Activated CD8-positive, alpha-beta T cell treated with anti-CD3 and anti-CD28 coated beads for 36 hours (primary cell): ENCODE results near the gene NUFIP1. TPM values are rescaled to one million over a fixed set of nuclear protein-coding genes. Genes with fewer than 3 reads are reported as not detected.

ENCODE experiments used
- ATAC-seq: fragments of 200-7000 bp; cut with Tn5 transposase; one replicate; pipeline ENCODE4 v1.10.0; 2021; ENCODE audit warnings: mild to moderate bottlenecking, moderate library complexity
- CTCF ChIA-PET: fragments of 350-600 bp; sonication (Branson Sonifier 250); formaldehyde crosslinking; loops from one replicate; lab custom pipeline; 2021; ENCODE audit warnings: antibody characterized with exemption; lab: Charles Lee
- POLR2A ChIA-PET: fragments of 350-600 bp; sonication (Branson Sonifier 250); formaldehyde crosslinking; loops from one replicate; lab custom pipeline; 2021; ENCODE audit warnings: antibody characterized with exemption; lab: Charles Lee
- DNase-seq: peaks from one replicate; pipeline ENCODE4 v3.0.0-alpha.2; 2020
- H3K27ac Mint-ChIP-seq: one replicate; pipeline ENCODE4 v1.8.0; 2021; ENCODE audit warnings: mild to moderate bottlenecking, mixed read lengths
- H3K27me3 Mint-ChIP-seq: one replicate; pipeline ENCODE4 v1.8.0; 2021; ENCODE audit warnings: mixed read lengths
- H3K36me3 Mint-ChIP-seq: one replicate; pipeline ENCODE4 v1.8.0; 2021; ENCODE audit warnings: low read depth, mixed read lengths
- H3K4me1 Mint-ChIP-seq: one replicate; pipeline ENCODE4 v1.8.0; 2021; ENCODE audit warnings: low read depth, mixed read lengths
- H3K4me3 Mint-ChIP-seq: one replicate; pipeline ENCODE4 v1.8.0; 2021; ENCODE audit warnings: mild to moderate bottlenecking, moderate library complexity, mixed read lengths
- H3K9me3 Mint-ChIP-seq: one replicate; pipeline ENCODE4 v1.8.0; 2021; ENCODE audit warnings: mixed read lengths
- CTCF ChIP-seq: fragments of 200-600 bp; IDR thresholded peaks from one replicate; pipeline ENCODE4 v1.8.0; 2022; ENCODE audit warnings: antibody characterized with exemption, mild to moderate bottlenecking
- intact Hi-C: fragments of 100-400 bp; cut with micrococcal nuclease; formaldehyde crosslinking; loops from one replicate; pipeline ENCODE4 v1.10.0; 2022
- total RNA-seq, 2 experiments: library from RNA; stranded (reverse); gene quantifications; one replicate each; pipeline ENCODE4 v1.2.3, GENCODE V29; 2021

The NUFIP1 gene
- total RNA-seq, 2 experiments from 2014 or later: 10.4 to 11.2 TPM

GRCh38 chr13:44976196-44976595 lies 13.1 kb downstream of the NUFIP1 start:
- H3K9me3 Mint-ChIP-seq: no peaks in the 10 kb centered on the region
- no peak for DNase-seq
- no peak overlapping the region for H3K4me3 Mint-ChIP-seq
- ChIA-PET CTCF (interaction anchor here (1.3 to 1.9 kb wide), 2 partner anchors 59 to 332 kb away, joined by 3 to 4 read pairs; no protein-coding TSS in a partner anchor), POLR2A (no interaction called here)
- H3K27ac Mint-ChIP-seq: no peak overlapping the region
- no peak for TF ChIP-seq CTCF
- ATAC-seq: no peak
- intact Hi-C loops: no loop called here
- no peaks in the 10 kb centered on the region for H3K27me3 Mint-ChIP-seq
- no peaks in the 10 kb centered on the region for H3K4me1 Mint-ChIP-seq
- H3K36me3 Mint-ChIP-seq: peaks cover 18% of the 10 kb centered on the region

DNA sequence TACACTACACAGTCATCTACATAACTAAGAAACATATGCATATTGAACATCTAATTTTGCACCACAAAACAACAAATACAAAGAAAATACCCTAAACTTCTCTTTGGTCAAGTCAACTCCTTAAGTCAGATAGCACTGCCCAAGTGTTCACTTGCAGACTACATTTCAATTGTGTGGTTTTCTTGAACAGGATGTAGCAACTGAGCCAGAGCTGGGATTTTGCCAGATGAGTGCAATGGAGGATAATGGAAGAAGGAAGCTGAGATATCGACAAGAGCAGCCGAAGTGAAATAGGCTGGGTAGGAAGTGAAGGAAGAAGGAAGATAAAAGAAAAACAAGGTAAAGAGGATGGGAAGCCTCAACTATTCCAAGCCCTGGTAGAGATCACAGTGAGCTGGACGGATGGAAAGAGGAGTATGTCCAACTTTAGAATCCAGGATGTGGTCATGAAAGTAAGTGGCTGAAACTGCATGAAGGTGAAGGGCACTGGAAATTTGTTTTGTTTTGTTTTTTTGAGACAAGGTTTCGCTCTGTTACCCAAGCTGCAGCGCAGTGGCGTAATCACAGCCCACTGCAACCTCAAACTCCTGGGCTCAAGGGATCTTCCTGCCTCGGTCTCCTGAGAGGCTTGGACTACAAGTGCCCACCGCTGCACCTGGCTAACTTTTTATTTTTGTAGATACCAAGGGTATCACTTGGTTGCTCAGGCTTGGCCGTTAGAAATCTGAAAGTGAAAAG lies 15.0 kb downstream of the NUFIP1 start:
- no peaks in the 10 kb centered on the region for H3K4me1 Mint-ChIP-seq
- no peak for TF ChIP-seq CTCF
- intact Hi-C loops: loop anchor here (5.0 kb wide), 1 partner anchor 492 kb away; no protein-coding TSS in a partner anchor
- CTCF ChIA-PET: interaction anchor here (0.7 to 2.4 kb wide), 7 partner anchors 14 to 334 kb away, joined by 3 to 8 read pairs (median 4); no protein-coding TSS in a partner anchor
- ATAC-seq: no peak
- POLR2A ChIA-PET: no interaction called here
- peaks cover 18% of the 10 kb centered on the region for H3K36me3 Mint-ChIP-seq
- H3K4me3 Mint-ChIP-seq: no peak overlapping the region
- no peak for DNase-seq
- no peaks in the 10 kb centered on the region for H3K27me3 Mint-ChIP-seq
- no peaks in the 10 kb centered on the region for H3K9me3 Mint-ChIP-seq
- H3K27ac Mint-ChIP-seq: no peak overlapping the region

DNA sequence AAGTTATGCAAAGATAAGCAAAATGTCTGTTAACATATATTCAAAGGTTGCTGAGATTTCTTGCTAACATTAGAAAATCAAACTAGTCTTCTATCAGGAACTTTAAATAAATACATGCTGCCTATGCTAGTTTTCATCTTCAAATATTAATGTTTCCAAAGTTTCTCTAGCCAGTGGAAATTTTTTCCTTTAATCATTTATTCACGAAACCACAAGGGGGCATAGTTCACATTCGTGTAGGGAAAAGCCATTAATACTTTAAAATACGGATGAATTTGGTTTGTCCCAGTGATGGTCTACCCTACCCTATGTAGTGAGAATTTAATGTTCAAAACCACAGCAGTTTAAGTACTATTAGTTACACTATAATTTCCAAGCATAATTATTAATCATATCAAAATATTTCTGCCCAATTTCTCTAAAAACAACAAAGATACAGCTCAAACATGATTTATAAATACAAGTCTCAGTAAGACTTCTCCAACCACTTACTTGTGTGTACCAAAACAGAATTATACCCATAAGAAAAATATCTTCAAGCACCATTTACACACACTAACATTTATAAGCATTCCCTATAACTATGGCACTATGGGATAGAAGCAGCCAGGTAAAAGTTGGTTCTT lies 16.2 kb downstream of the NUFIP1 start:
- Mint-ChIP-seq H3K27ac (no peak overlapping the region), H3K9me3 (no peaks in the 10 kb centered on the region), H3K36me3 (peaks cover 15% of the 10 kb centered on the region), H3K27me3 (no peaks in the 10 kb centered on the region), H3K4me3 (no peak overlapping the region), H3K4me1 (no peaks in the 10 kb centered on the region)
- no peak for ATAC-seq
- intact Hi-C loops: loop anchor here (5.0 kb wide), 1 partner anchor 491 kb away; no protein-coding TSS in a partner anchor
- no peak for DNase-seq
- ChIA-PET POLR2A (interaction anchor here (0.6 kb wide), 1 partner anchor 339 kb away, joined by 3 read pairs; no protein-coding TSS in a partner anchor), CTCF (interaction anchor here (0.7 to 2.4 kb wide), 7 partner anchors 11 to 335 kb away, joined by 3 to 8 read pairs (median 3); no protein-coding TSS in a partner anchor)
- TF ChIP-seq CTCF: peak; percentile 65

DNA sequence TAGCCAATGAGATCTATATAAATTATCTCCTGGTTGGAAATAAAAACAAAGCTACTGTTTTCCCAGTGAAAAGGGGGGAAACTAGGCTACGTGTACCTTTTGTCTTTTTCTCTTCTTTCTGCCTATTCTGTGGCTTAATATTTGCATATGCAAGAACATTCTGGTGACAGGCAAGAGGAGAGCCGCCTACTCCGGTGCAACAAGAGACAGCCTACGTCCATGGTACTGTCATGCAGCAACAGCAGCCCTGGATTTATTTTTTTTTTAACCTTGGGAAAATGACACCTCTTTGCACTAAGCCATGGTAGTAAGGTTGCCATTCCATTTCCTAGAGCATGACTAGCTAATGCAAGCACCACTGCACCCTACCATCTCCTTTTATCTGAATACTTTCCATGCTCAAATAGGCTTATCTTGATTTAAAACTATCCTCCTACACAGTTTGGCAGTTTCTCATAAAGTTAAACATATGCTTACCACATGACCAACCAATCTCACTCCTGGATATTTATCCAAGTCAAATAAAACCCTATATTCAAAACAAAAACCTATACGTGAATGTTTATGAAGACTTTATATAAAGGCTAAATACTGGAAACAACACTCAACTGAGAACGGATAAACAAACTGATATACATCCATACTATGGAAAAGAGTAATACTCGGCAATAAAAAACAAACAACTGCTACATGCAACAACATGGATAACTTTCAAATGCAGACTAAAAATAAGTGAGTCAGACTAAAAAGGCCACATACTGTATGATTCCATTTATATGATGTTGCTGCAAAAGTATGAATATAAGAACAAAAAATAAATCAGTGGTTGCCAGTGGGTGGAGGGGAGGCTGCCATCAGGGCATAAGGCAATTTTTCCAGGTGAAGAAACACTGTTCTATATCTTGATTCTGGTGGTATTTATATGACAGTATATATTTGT lies 17.3 kb downstream of the NUFIP1 start:
- no peak overlapping the region for H3K27ac Mint-ChIP-seq
- ChIA-PET POLR2A (interaction anchor here (0.8 kb wide), 1 partner anchor 21 kb away, joined by 4 read pairs; no protein-coding TSS in a partner anchor), CTCF (interaction anchor here (1.0 to 2.4 kb wide), 5 partner anchors 12 to 492 kb away, joined by 3 to 8 read pairs (median 5); no protein-coding TSS in a partner anchor)

More for the DNA sequence above, 17.3 kb downstream of the NUFIP1 start:
- no peaks in the 10 kb centered on the region for H3K27me3 Mint-ChIP-seq
- H3K9me3 Mint-ChIP-seq: no peaks in the 10 kb centered on the region
- H3K4me3 Mint-ChIP-seq: no peak overlapping the region
- peaks cover 14% of the 10 kb centered on the region for H3K36me3 Mint-ChIP-seq
- no peaks in the 10 kb centered on the region for H3K4me1 Mint-ChIP-seq
- no peak for TF ChIP-seq CTCF
- no peak for DNase-seq
- ATAC-seq: no peak
- intact Hi-C loops: loop anchor here (5.0 kb wide), 1 partner anchor 490 kb away; no protein-coding TSS in a partner anchor
